Type B pancreatic cell (in vitro differentiated cells): ENCODE results near the gene MPG. TPM values are rescaled to one million over a fixed set of nuclear protein-coding genes. Genes with fewer than 3 reads are reported as not detected.

Source experiments
- DNase-seq: peaks from one replicate; pipeline ENCODE4 v3.0.0; 2021; ENCODE audit warnings: mixed read lengths; ENCODE audit not compliant: unreplicated experiment; ENCODE audit errors: extremely low spot score
- H3K27ac Mint-ChIP-seq: 2 replicates; pipeline ENCODE4 v1.8.0; 2021; ENCODE audit warnings: mild to moderate bottlenecking, mixed read lengths
- H3K27me3 Mint-ChIP-seq: 2 replicates; pipeline ENCODE4 v1.8.0; 2021; ENCODE audit warnings: mixed read lengths
- H3K36me3 Mint-ChIP-seq: 2 replicates; pipeline ENCODE4 v1.8.0; 2021; ENCODE audit warnings: mixed read lengths
- H3K4me1 Mint-ChIP-seq: one replicate; pipeline ENCODE4 v1.8.0; 2021; ENCODE audit warnings: mixed read lengths; ENCODE audit not compliant: unreplicated experiment
- H3K4me3 Mint-ChIP-seq: 2 replicates; pipeline ENCODE4 v1.8.0; 2021; ENCODE audit warnings: mild to moderate bottlenecking, mixed read lengths
- H3K9me3 Mint-ChIP-seq: 2 replicates; pipeline ENCODE4 v1.8.0; 2021; ENCODE audit warnings: mixed read lengths
- CTCF ChIP-seq: fragments of 200-600 bp; sonication (generic); conservative IDR thresholded peaks from 2 replicates; pipeline ENCODE4 v1.5.0; 2021; ENCODE audit warnings: antibody characterized with exemption, mild to moderate bottlenecking
- total RNA-seq: library from RNA; stranded (reverse); gene quantifications from 2 replicates; pipeline ENCODE4 v1.2.1, GENCODE V29; 2021; ENCODE audit warnings: low replicate concordance

Gene MPG
- total RNA-seq, 1 donor from 2014 or later = 38.0 TPM

DNA sequence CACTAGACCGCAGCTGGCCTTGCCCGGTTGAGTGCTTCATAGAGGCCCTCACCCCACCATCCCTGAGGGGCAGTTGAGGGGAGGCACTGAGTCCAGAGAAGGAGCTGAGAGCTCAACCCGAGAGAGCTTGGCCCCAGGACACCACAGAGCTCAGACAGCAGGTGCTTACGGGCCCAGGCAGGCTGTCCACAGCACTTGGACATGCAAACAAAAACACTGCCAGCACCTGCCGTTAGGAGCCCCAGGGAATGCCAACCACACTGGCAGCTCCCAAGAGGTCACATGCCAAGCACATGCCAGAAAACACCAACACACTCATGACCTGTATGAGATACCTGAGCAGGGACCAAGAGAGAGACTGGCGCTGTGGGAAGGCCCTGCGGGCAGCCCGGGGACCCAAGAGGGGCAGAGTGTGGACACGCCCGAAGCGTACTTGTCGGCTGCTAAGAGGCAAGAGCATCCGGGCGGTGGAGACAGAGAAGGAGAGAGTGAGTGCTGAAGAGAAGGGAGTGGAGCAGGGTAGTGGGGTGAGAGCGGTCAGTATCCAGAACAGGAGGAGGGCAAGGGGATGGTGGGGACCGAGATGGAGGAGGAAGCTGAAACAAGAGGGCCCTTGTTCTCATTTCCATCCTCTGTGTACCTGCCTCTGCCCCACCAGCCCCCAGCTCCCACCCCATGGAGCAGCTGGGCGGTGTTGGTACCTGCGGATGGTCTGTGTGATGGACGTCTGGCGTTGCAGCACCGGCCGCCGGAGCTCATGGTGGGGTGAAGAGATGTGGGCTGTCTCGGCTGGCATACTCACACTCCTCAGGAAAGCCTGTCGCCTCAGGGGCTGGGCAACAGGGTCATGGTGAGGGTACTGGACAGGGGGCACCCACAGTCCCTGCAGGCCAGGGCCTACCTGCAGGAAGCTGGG is 13.8 kb upstream of the MPG start:
- H3K9me3 Mint-ChIP-seq = no peaks in the 10 kb centered on the region
- peaks cover 11% of the 10 kb centered on the region for H3K4me1 Mint-ChIP-seq
- no peak overlapping the region for H3K27ac Mint-ChIP-seq
- H3K4me3 Mint-ChIP-seq = no peak overlapping the region
- no peak for TF ChIP-seq CTCF
- no peak for DNase-seq
- H3K27me3 Mint-ChIP-seq = no peaks in the 10 kb centered on the region
- peaks cover 4% of the 10 kb centered on the region for H3K36me3 Mint-ChIP-seq

GRCh38 chr16:64914-65255 is 13.1 kb upstream of the MPG start:
- no peak for TF ChIP-seq CTCF
- H3K27me3 Mint-ChIP-seq = no peaks in the 10 kb centered on the region
- no peak for DNase-seq
- H3K27ac Mint-ChIP-seq = no peak overlapping the region
- H3K4me3 Mint-ChIP-seq = no peak overlapping the region
- peaks cover 15% of the 10 kb centered on the region for H3K4me1 Mint-ChIP-seq
- H3K9me3 Mint-ChIP-seq = no peaks in the 10 kb centered on the region
- peaks cover 4% of the 10 kb centered on the region for H3K36me3 Mint-ChIP-seq

DNA sequence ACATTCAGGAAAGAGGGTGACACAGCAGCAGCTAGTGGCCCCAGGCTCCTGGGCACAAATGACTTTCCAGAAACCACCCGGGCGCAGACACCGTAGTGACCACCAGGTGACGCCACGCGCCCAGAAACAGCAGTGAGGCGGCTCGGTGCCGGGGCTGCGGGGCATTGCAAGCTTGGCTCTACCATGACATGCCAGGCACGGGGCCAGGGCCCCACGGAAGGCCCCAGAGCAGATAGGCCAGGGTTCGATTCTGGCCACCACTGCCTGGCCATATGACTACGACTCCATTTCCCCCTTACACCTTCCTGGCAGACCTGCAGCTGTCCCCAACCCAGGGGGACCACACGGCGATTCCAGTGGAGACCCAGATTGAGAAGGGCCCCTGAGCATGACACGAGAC is 12.3 kb upstream of the MPG start:
- no peaks in the 10 kb centered on the region for H3K9me3 Mint-ChIP-seq
- H3K4me3 Mint-ChIP-seq = no peak overlapping the region
- peak; percentile 96 for TF ChIP-seq CTCF
- H3K27me3 Mint-ChIP-seq = no peaks in the 10 kb centered on the region
- DNase-seq = peak; percentile 90
- H3K27ac Mint-ChIP-seq = peak overlapping the region; percentile 39
- H3K36me3 Mint-ChIP-seq = peaks cover 1% of the 10 kb centered on the region
- peaks cover 15% of the 10 kb centered on the region for H3K4me1 Mint-ChIP-seq

DNA sequence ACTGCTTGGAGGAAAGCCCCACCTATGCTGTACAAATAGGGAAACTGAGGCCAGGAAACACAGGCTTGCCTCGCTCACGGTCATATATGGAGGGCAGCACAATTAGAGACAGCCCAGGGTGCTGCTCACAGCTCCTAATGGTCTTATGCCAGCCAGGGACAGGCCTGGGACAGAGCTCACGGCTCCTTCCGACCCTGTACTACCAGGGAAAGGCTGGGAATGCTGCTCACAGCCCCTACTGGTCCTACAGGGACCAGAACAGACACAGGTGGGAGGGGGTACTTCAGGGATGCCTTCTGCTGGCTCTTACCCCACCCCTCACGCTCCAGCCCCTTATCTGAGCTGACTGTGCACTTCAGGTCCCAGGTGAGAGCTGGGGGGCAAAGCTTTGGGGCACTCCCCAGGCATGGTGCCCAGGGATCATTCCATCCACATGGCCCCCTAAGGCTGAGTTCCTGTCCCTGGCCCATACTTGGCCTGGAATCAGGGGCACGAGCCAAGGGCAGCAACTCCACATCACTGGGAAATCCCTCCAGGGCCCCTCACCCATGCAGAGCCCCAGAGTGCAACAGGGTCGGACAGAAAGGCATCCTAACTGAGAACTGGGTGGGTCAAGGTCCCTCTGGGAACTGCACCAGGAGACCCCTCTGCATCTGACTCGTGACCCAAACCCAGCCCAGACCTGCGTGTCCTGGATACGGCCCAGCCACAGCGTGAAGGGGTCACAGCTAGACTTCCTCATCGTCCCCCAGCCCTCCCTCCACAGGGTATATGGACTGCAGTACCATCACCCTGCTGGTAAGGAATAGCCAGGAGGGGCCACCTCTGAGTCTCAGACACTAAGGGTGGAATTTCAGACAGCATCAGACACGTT is 11.5 kb upstream of the MPG start:
- peaks cover 15% of the 10 kb centered on the region for H3K4me1 Mint-ChIP-seq
- H3K36me3 Mint-ChIP-seq = no peaks in the 10 kb centered on the region
- no peak for TF ChIP-seq CTCF
- no peaks in the 10 kb centered on the region for H3K27me3 Mint-ChIP-seq
- no peak for DNase-seq
- H3K27ac Mint-ChIP-seq = no peak overlapping the region
- no peak overlapping the region for H3K4me3 Mint-ChIP-seq
- H3K9me3 Mint-ChIP-seq = no peaks in the 10 kb centered on the region

DNA sequence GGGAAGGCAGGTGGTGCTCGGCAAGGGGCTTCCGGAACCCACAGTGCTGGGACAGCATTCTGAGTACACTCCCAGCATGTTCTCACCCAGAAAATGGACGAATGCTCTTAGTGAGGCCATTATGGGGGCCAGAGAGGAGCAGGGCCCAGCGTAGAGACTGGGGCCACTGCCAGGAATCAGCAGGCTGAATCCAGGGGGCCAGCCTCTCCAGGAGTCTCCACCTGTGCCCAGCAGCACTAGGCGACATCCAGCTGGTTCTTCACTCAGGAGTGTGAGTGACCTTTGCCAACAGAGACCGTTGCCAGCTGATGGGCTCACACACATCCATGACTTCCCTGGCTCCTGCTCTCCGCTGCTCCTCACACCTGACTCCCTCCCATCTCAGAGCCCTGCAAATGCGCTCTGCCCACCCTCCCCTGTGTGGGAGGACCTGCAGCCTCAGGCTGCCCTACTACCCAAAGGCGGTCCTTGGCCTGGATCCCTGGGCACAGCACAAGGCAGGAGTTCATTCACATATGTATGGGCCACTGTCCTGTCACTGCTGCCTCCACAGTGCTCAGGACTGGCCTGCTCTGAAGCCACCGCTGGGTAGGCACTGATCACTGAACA is 10.7 kb upstream of the MPG start:
- Mint-ChIP-seq H3K36me3 (no peaks in the 10 kb centered on the region), H3K9me3 (no peaks in the 10 kb centered on the region), H3K4me3 (no peak overlapping the region), H3K4me1 (peaks cover 15% of the 10 kb centered on the region), H3K27me3 (no peaks in the 10 kb centered on the region), H3K27ac (no peak overlapping the region)
- no peak for DNase-seq
- TF ChIP-seq CTCF = no peak
